Measurements from ENCODE around the gene EGFL7.
"Not testable (repeated sequence)": the region's sequence is repeated elsewhere in the genome, so short reads cannot be mapped to it uniquely, and the experiment has no call there.

Gene EGFL7

GRCh38 chr9:136700304-136700703, 37.6 kb downstream of the EGFL7 start:
- Histone ChIP-seq H3K36me3 (ENCODE audit: control insufficient read depth, insufficient read depth, low read length) (no peaks in the 10 kb centered on the region), H3K27me3 (ENCODE audit: control insufficient read depth, insufficient read depth, low read length) (no peaks in the 10 kb centered on the region), H3K4me3 (ENCODE audit: low read depth, low read length) (no peak overlapping the region), H3K27ac (ENCODE audit: low read depth, low read length) (no peak overlapping the region), H3K9me3 (ENCODE audit: control insufficient read depth, insufficient read depth, low read length) (no peaks in the 10 kb centered on the region), H3K9ac (ENCODE audit: low read depth, low read length) (no peak overlapping the region), H3K4me1 (ENCODE audit: control insufficient read depth, insufficient read depth, low read length) (peaks cover 3% of the 10 kb centered on the region; the same call in 1 of the 2 replicates)

- H3K27ac ChIP-seq (ENCODE audit: low read depth, low read length): no peak overlapping the region
Observed at GRCh38 chr9:136700959-136701667, 38.4 kb downstream of the EGFL7 start.

GRCh38 chr9:136701668-136702053, 38.9 kb downstream of the EGFL7 start:
- H3K27me3 ChIP-seq (ENCODE audit: control insufficient read depth, insufficient read depth, low read length): no peaks in the 10 kb centered on the region
- H3K9me3 ChIP-seq (ENCODE audit: control insufficient read depth, insufficient read depth, low read length): no peaks in the 10 kb centered on the region
- H3K27ac ChIP-seq (ENCODE audit: low read depth, low read length): no peak overlapping the region
- no peak overlapping the region for H3K9ac ChIP-seq (ENCODE audit: low read depth, low read length)
- no peaks in the 10 kb centered on the region for H3K36me3 ChIP-seq (ENCODE audit: control insufficient read depth, insufficient read depth, low read length)
- peaks cover 3% of the 10 kb centered on the region; the same call in 1 of the 2 replicates for H3K4me1 ChIP-seq (ENCODE audit: control insufficient read depth, insufficient read depth, low read length)
- no peak overlapping the region for H3K4me3 ChIP-seq (ENCODE audit: low read depth, low read length)

More at GRCh38 chr9:136700959-136701667, 38.4 kb downstream of the EGFL7 start:
- no peak overlapping the region for H3K4me3 ChIP-seq (ENCODE audit: low read depth, low read length)
- H3K4me1 ChIP-seq (ENCODE audit: control insufficient read depth, insufficient read depth, low read length): peaks cover 3% of the 10 kb centered on the region; the same call in 1 of the 2 replicates
- H3K9me3 ChIP-seq (ENCODE audit: control insufficient read depth, insufficient read depth, low read length): no peaks in the 10 kb centered on the region
- H3K9ac ChIP-seq (ENCODE audit: low read depth, low read length): no peak overlapping the region
- no peaks in the 10 kb centered on the region for H3K27me3 ChIP-seq (ENCODE audit: control insufficient read depth, insufficient read depth, low read length)
- H3K36me3 ChIP-seq (ENCODE audit: control insufficient read depth, insufficient read depth, low read length): no peaks in the 10 kb centered on the region

- Histone ChIP-seq H3K9me3 (ENCODE audit: control insufficient read depth, insufficient read depth, low read length) (no peaks in the 10 kb centered on the region), H3K27ac (ENCODE audit: low read depth, low read length) (no peak overlapping the region), H3K9ac (ENCODE audit: low read depth, low read length) (no peak overlapping the region), H3K4me3 (ENCODE audit: low read depth, low read length) (no peak overlapping the region), H3K4me1 (ENCODE audit: control insufficient read depth, insufficient read depth, low read length) (peaks cover 3% of the 10 kb centered on the region; the same call in 1 of the 2 replicates), H3K27me3 (ENCODE audit: control insufficient read depth, insufficient read depth, low read length) (no peaks in the 10 kb centered on the region), H3K36me3 (ENCODE audit: control insufficient read depth, insufficient read depth, low read length) (no peaks in the 10 kb centered on the region)
Observed at GRCh38 chr9:136703276-136703860, 40.7 kb downstream of the EGFL7 start.

GRCh38 chr9:136704741-136705140, 42.0 kb downstream of the EGFL7 start:
- H3K4me3 ChIP-seq (ENCODE audit: low read depth, low read length); H3K4me1 ChIP-seq (ENCODE audit: control insufficient read depth, insufficient read depth, low read length); H3K27ac ChIP-seq (ENCODE audit: low read depth, low read length); H3K27me3 ChIP-seq (ENCODE audit: control insufficient read depth, insufficient read depth, low read length); H3K9me3 ChIP-seq (ENCODE audit: control insufficient read depth, insufficient read depth, low read length); H3K9ac ChIP-seq (ENCODE audit: low read depth, low read length); H3K36me3 ChIP-seq (ENCODE audit: control insufficient read depth, insufficient read depth, low read length): not testable (repeated sequence)

- no peaks in the 10 kb centered on the region for H3K9me3 ChIP-seq (ENCODE audit: control insufficient read depth, insufficient read depth, low read length)
- H3K27ac ChIP-seq (ENCODE audit: low read depth, low read length): no peak overlapping the region
- no peaks in the 10 kb centered on the region for H3K36me3 ChIP-seq (ENCODE audit: control insufficient read depth, insufficient read depth, low read length)
- H3K4me1 ChIP-seq (ENCODE audit: control insufficient read depth, insufficient read depth, low read length): peaks cover 3% of the 10 kb centered on the region; the same call in 1 of the 2 replicates
- H3K9ac ChIP-seq (ENCODE audit: low read depth, low read length): no peak overlapping the region
- H3K4me3 ChIP-seq (ENCODE audit: low read depth, low read length): no peak overlapping the region
- H3K27me3 ChIP-seq (ENCODE audit: control insufficient read depth, insufficient read depth, low read length): 0 out of 2 replicates have a peak, but pooled peaks cover 2% of the 10 kb centered on the region
Observed at GRCh38 chr9:136705564-136705963, 42.8 kb downstream of the EGFL7 start.

- Histone ChIP-seq H3K27ac (ENCODE audit: low read depth, low read length) (no peak overlapping the region), H3K9me3 (ENCODE audit: control insufficient read depth, insufficient read depth, low read length) (no peaks in the 10 kb centered on the region), H3K4me3 (ENCODE audit: low read depth, low read length) (no peak overlapping the region), H3K27me3 (ENCODE audit: control insufficient read depth, insufficient read depth, low read length) (0 out of 2 replicates have a peak, but pooled peaks cover 13% of the 10 kb centered on the region), H3K36me3 (ENCODE audit: control insufficient read depth, insufficient read depth, low read length) (no peaks in the 10 kb centered on the region), H3K9ac (ENCODE audit: low read depth, low read length) (no peak overlapping the region), H3K4me1 (ENCODE audit: control insufficient read depth, insufficient read depth, low read length) (no peaks in the 10 kb centered on the region)
Observed at GRCh38 chr9:136707011-136707410, 44.3 kb downstream of the EGFL7 start.

GRCh38 chr9:136707849-136708517, 45.3 kb downstream of the EGFL7 start:
- Histone ChIP-seq H3K9me3 (ENCODE audit: control insufficient read depth, insufficient read depth, low read length) (no peaks in the 10 kb centered on the region), H3K9ac (ENCODE audit: low read depth, low read length) (no peak overlapping the region), H3K27me3 (ENCODE audit: control insufficient read depth, insufficient read depth, low read length) (0 out of 2 replicates have a peak, but pooled peaks cover 13% of the 10 kb centered on the region), H3K27ac (ENCODE audit: low read depth, low read length) (no peak overlapping the region), H3K36me3 (ENCODE audit: control insufficient read depth, insufficient read depth, low read length) (no peaks in the 10 kb centered on the region), H3K4me1 (ENCODE audit: control insufficient read depth, insufficient read depth, low read length) (no peaks in the 10 kb centered on the region; the same call in 1 of the 2 replicates), H3K4me3 (ENCODE audit: low read depth, low read length) (no peak overlapping the region)

GRCh38 chr9:136709454-136710109, 46.9 kb downstream of the EGFL7 start:
- H3K27me3 ChIP-seq (ENCODE audit: control insufficient read depth, insufficient read depth, low read length): 0 out of 2 replicates have a peak, but pooled peaks cover 13% of the 10 kb centered on the region
- no peaks in the 10 kb centered on the region for H3K36me3 ChIP-seq (ENCODE audit: control insufficient read depth, insufficient read depth, low read length)
- no peak overlapping the region for H3K9ac ChIP-seq (ENCODE audit: low read depth, low read length)
- H3K4me1 ChIP-seq (ENCODE audit: control insufficient read depth, insufficient read depth, low read length): peaks cover 7% of the 10 kb centered on the region; the same call in 1 of the 2 replicates
- no peaks in the 10 kb centered on the region for H3K9me3 ChIP-seq (ENCODE audit: control insufficient read depth, insufficient read depth, low read length)
- no peak overlapping the region for H3K4me3 ChIP-seq (ENCODE audit: low read depth, low read length)
- H3K27ac ChIP-seq (ENCODE audit: low read depth, low read length): no peak overlapping the region

GRCh38 chr9:136710543-136710942, 47.8 kb downstream of the EGFL7 start:
- Histone ChIP-seq H3K9ac (ENCODE audit: low read depth, low read length) (no peak overlapping the region), H3K4me1 (ENCODE audit: control insufficient read depth, insufficient read depth, low read length) (peaks cover 7% of the 10 kb centered on the region; the same call in 1 of the 2 replicates), H3K4me3 (ENCODE audit: low read depth, low read length) (no peak overlapping the region), H3K9me3 (ENCODE audit: control insufficient read depth, insufficient read depth, low read length) (no peaks in the 10 kb centered on the region), H3K36me3 (ENCODE audit: control insufficient read depth, insufficient read depth, low read length) (no peaks in the 10 kb centered on the region), H3K27me3 (ENCODE audit: control insufficient read depth, insufficient read depth, low read length) (0 out of 2 replicates have a peak, but pooled peaks cover 13% of the 10 kb centered on the region), H3K27ac (ENCODE audit: low read depth, low read length) (no peak overlapping the region)

All from HUES48 (cell line).